PFSK-1 (cell line): Measurements from ENCODE around the gene GIMAP2.

Experiments used
- POLR2AphosphoS5 ChIP-seq: IDR thresholded peaks from 2 replicates; pipeline ENCODE4 v1.6.1; 2012; ENCODE audit warnings: low read depth, mild to moderate bottlenecking, control low read depth, low read length, moderate library complexity
- TAF1 ChIP-seq: IDR thresholded peaks from 2 replicates; pipeline ENCODE4 v1.6.1; 2012; ENCODE audit warnings: low read length, control low read depth, borderline replicate concordance; ENCODE audit not compliant: insufficient read depth

- TF ChIP-seq TAF1, result no peak
- TF ChIP-seq POLR2AphosphoS5, result no peak
Observed at GRCh38 chr7:150668977-150669376, 16.5 kb upstream of the GIMAP2 start.
